SIG-M5 (cell line): ENCODE results near the gene DST.
"Not testable (repeated sequence)": the region's sequence is repeated elsewhere in the genome, so short reads cannot be mapped to it uniquely, and the experiment has no call there.

Experiments used
- DNase-seq: peaks from one replicate; lab custom pipeline; 2025; lab: John Stamatoyannopoulos, UW

DST gene

DNA sequence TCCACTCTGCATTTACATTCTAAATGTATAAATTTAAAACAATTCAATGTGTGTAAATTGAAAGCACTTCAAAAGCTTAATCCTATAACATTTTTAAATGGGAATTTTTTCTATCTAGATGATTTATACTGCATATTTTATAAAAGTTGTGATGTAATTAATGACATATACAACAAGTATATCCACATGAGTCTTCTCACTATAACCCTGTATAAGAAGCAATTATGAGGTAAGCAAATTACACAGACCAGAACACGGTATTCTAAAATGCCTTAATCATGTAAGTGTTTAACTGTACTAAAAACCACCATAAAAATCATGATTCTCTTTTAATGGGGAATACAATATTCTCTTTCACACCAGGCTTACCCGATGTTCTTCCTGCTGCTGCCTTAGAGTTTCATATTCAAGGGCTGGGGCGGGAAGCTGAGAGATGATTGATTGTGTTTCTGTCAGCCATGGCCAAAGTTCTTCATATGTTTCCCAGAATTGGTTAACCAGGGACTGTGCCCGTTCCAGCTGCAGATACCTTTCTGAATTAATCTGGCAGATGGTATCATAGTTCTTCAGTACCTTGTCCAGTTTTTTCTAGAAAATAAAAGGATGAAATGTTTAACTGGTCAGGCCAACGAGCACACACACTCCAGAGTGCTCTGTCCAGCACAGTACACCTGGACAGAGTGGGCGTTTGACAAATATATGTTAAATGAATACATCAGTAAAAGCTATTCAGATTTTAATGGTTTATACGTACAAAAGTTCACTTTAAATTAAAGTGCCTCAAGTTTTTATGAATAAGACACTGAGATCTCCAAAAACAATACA lies 127.4 kb downstream of the DST start:
- no peak for DNase-seq

- DNase-seq, result no peak
These were observed 128.3 kb downstream of the DST start for GRCh38 chr6:56514395-56514794.

DNA sequence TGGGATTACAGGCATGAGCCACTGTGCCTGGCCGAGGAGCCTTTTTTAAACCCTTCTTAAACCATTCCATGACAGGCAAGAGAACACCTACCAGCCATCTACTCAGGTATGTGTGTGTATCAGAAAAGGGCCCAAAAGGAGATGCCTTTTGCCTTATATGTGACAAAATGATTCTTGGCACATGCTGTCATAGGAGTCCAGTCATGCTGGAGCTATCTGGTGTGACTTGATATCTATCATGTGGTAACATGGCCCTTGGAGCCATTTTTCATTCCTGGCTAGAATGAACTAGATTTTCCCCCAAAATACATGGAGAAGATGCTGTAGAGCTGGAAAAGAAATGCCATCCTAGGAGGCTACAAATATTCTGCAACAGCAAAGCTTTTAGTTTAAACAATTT lies 129.1 kb downstream of the DST start:
- DNase-seq, result no peak

- no peak for DNase-seq
These were observed 131.1 kb downstream of the DST start for GRCh38 chr6:56511591-56511990.

- no peak for DNase-seq
These were observed 131.6 kb downstream of the DST start for GRCh38 chr6:56510984-56511531.

GRCh38 chr6:56509031-56509430 lies 133.7 kb downstream of the DST start:
- no peak for DNase-seq

DNA sequence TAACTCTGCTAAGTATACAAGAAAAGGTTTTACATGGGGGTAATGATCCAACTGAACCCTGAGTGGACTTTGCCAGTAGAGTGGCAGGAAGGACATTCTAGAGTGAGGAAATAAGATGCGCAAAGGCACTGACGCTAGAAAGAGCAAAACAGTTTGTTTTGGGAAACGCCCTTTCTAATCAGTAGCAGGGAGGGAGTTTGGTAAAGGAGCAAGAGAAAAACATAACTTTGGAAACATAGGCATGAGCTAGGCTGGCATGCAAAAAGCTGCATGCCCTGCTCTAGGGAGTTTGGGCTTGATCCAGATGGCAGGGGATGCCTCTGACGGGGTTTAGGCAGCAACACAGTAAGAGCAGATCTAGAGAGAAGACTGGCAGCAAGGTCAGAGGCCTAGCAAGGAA lies 135.2 kb downstream of the DST start:
- DNase-seq, result no peak

- DNase-seq, result no peak
These were observed 137.0 kb downstream of the DST start for GRCh38 chr6:56505512-56506260.

- no peak for DNase-seq
These were observed 140.7 kb downstream of the DST start for GRCh38 chr6:56501993-56502392.

DNA sequence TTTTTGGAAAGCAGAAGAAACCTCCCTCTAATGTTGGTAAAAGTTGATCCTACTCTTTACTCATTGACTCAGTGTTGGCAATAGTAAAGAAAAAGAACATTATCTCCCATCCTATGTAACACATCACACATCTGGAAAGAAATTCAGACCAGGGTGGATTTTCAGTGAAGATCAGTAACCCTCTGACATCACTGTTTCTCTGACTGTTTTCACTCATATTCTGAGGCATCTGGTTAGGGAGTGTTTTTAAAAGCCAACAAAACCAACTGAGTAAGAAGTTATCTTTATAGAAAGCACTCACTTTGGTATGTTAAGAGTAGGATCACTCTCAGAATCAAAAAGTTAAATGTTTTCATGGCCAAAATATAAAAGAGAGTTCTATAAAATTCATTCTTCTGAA lies 143.6 kb downstream of the DST start:
- DNase-seq, result no peak

GRCh38 chr6:56497691-56498090 lies 145.0 kb downstream of the DST start:
- DNase-seq, result no peak

DNA sequence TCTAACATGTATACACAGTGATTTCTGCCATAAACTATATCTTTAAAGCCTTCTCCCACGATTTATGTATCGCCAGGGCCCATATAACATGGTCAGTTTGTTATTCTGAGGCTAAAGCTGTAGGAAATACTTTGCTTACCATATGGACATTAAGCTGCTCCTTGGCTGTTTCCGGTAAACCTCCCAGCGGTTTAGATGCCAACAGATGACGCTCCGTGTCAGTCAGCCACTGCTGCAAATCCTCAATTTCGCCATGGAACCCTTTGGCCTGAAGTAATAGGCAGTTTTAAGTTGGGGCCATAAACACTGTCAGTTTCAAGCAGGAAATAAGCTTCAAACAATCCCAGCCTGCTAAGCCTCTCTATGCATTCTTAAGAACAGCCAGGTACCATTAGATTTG lies 145.4 kb downstream of the DST start:
- no peak for DNase-seq

DNA sequence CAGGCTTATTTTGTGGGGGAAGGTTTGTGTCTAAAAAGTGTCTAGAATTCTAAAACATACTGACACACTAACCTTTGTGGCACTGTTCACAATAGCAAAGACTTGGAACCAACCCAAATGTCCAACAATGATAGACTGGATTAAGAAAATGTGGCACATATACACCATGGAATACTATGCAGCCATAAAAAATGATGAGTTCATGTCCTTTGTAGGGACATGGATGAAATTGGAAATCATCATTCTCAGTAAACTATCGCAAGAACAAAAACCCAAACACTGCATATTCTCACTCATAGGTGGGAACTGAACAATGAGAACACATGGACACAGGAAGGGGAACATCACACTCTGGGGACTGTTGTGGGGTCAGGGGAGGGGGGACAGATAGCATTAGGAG lies 146.0 kb downstream of the DST start:
- DNase-seq, result not testable (repeated sequence)

- no peak for DNase-seq
These were observed 147.0 kb downstream of the DST start for GRCh38 chr6:56495654-56496053.

- DNase-seq, result no peak
These were observed 150.9 kb downstream of the DST start for GRCh38 chr6:56491606-56492328.

DNA sequence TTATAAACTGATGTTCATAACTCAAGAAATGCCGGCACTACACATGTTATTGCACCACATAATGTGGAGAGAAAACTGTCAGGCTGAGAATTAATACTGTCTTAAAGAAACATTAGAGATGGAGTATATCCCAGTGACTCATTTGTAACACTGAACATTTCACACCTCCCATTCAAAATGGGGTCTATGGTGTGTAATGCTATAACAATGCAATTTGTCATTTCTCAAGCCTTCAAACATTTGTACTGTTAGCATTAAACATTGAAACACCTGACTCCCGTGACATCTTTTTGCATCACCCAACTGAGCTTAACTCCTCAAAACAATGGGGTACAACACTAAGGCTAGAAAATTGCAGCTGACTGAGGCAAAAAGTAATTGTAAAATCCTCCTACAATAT lies 151.7 kb downstream of the DST start:
- no peak for DNase-seq

DNA sequence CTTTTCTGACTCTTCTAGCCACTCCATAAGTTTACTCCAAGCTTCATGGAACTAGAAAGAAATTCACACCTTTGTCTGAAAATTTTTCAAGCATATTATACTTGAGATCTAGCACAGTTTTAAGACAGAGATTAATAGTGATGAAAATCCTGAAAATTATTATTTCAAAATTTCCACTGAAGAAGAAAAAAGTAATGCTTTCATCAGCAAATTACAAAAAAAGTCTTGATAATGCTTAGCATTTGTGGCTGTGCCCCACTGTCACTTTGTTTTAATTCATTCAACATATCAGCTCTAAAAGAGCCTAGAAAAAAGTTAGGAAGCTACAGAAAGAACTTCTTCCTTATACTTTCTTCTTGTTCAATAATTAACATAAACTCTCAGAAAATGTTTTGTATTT lies 153.1 kb downstream of the DST start:
- no peak for DNase-seq

- no peak for DNase-seq
These were observed 154.4 kb downstream of the DST start for GRCh38 chr6:56488281-56488680.

- no peak for DNase-seq
These were observed 156.0 kb downstream of the DST start for GRCh38 chr6:56486681-56487080.

DNA sequence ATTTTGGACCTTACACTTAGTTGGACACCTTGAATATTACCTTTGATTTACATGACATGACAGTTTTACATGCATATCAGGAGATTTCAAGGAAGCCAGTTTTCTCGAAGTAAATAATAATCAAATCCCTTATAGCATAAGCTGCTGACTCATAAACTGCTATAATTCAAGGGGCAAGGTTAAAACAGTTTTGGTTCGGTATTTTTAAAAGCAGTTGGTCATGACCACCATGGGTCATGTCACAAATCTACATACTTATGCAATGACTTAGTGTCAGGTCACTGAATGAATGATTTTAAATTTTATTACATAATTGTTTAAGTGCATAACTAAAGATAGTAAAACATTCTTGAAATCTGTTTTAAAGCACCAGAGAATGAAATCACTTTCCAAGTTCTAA lies 158.0 kb downstream of the DST start:
- DNase-seq, result no peak

GRCh38 chr6:56483929-56484328 lies 158.8 kb downstream of the DST start:
- no peak for DNase-seq

- DNase-seq, result no peak
These were observed 160.2 kb downstream of the DST start for GRCh38 chr6:56482525-56482924.

DNA sequence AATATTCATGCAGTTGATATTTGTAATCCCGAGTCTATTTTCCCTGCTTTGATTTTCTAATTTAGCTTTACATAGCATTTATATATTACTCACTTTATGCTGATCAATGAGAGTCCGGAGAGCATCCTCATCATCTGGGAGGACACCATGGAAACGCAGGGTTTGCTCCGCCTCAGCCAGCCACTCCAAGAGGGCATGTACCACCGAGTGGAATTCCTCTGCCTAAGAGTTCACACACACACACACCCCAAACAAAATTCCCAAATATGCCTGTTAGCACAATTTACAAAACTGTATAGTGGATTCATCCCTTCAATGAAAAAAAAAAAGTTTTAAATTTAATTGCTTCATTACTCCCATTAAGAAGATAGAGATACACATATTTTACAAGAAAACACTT lies 160.7 kb downstream of the DST start:
- no peak for DNase-seq
